OCI-LY3 (cell line): ENCODE measurements around the gene UPB1.

Source experiments
- EZH2phosphoT487 ChIP-seq: fragments of 200-600 bp; shearing (Covaris generic); IDR thresholded peaks from 2 replicates; pipeline ENCODE4 v1.6.1; 2018; ENCODE audit warnings: antibody characterized with exemption, mixed run types, low read depth
- TF ChIP-seq, protein P1 (sequence below): fragments of 200-600, 300-600 bp; sonication (generic); IDR thresholded peaks from 2 replicates; pipeline ENCODE4 v1.5.1; 2014; ENCODE audit warnings: antibody characterized with exemption, low read length, low read depth

DNA sequence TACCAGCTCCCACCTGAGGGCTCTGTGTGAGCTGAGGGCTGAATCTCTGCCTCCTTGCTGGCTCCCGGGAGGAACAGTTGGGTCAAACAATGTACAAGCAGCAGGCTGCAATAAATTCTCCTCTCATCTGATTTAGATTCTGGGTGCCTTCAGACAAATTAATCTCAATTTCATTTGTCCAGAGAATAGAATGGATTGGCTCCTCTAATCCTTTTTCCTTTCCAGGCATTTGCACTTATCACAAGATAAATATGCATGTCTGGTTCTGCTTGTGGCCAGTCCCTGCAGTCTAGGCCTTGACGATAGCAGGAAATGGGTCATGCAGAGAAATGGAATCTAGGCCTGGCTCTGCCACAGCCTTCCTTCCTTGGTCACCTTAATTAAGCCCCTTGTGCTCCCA is 28.7 kb downstream of the UPB1 start:
- TF ChIP-seq, protein P1, sequence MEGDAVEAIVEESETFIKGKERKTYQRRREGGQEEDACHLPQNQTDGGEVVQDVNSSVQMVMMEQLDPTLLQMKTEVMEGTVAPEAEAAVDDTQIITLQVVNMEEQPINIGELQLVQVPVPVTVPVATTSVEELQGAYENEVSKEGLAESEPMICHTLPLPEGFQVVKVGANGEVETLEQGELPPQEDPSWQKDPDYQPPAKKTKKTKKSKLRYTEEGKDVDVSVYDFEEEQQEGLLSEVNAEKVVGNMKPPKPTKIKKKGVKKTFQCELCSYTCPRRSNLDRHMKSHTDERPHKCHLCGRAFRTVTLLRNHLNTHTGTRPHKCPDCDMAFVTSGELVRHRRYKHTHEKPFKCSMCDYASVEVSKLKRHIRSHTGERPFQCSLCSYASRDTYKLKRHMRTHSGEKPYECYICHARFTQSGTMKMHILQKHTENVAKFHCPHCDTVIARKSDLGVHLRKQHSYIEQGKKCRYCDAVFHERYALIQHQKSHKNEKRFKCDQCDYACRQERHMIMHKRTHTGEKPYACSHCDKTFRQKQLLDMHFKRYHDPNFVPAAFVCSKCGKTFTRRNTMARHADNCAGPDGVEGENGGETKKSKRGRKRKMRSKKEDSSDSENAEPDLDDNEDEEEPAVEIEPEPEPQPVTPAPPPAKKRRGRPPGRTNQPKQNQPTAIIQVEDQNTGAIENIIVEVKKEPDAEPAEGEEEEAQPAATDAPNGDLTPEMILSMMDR: no peak
- TF ChIP-seq EZH2phosphoT487: no peak
